NT2/D1 (cell line): ENCODE results near the gene HMGB3.

Source experiments
- DNase-seq: peaks from one replicate; pipeline ENCODE4 v3.0.0-alpha.2; 2011; ENCODE audit warnings: low read depth, low spot score
- H3K27me3 ChIP-seq: 2 replicates; pipeline ENCODE4 v1.6.0; 2011; ENCODE audit warnings: mild to moderate bottlenecking; ENCODE audit not compliant: insufficient read length, insufficient read depth
- H3K36me3 ChIP-seq: 2 replicates; pipeline ENCODE4 v1.6.1; 2011; ENCODE audit warnings: mild to moderate bottlenecking, low read length, mixed read lengths; ENCODE audit not compliant: insufficient read depth, insufficient read length
- H3K4me1 ChIP-seq: 2 replicates; pipeline ENCODE4 v1.5.1; 2011; ENCODE audit not compliant: insufficient read depth, insufficient read length
- H3K4me3 ChIP-seq: 2 replicates; pipeline ENCODE4 v1.5.1; 2011; ENCODE audit warnings: low read depth; ENCODE audit not compliant: insufficient read length
- H3K9ac ChIP-seq: 2 replicates; pipeline ENCODE4 v1.6.0; 2011; ENCODE audit warnings: low read depth; ENCODE audit not compliant: insufficient read length
- H3K9me3 ChIP-seq: 2 replicates; pipeline ENCODE4 v1.5.1; 2011; ENCODE audit warnings: mild to moderate bottlenecking, low read length; ENCODE audit not compliant: insufficient read depth
- SUZ12 ChIP-seq: IDR thresholded peaks from 2 replicates; pipeline ENCODE4 v1.6.1; 2011; ENCODE audit not compliant: insufficient read length, insufficient read depth; ENCODE audit errors: extremely low read depth
- YY1 ChIP-seq: IDR thresholded peaks from 2 replicates; pipeline ENCODE4 v1.6.1; 2011; ENCODE audit not compliant: insufficient read length, insufficient read depth
- ZNF274 ChIP-seq: IDR thresholded peaks from 2 replicates; pipeline ENCODE4 v1.6.1; 2011; ENCODE audit warnings: mild to moderate bottlenecking, low read depth, low read length

HMGB3 gene

DNA sequence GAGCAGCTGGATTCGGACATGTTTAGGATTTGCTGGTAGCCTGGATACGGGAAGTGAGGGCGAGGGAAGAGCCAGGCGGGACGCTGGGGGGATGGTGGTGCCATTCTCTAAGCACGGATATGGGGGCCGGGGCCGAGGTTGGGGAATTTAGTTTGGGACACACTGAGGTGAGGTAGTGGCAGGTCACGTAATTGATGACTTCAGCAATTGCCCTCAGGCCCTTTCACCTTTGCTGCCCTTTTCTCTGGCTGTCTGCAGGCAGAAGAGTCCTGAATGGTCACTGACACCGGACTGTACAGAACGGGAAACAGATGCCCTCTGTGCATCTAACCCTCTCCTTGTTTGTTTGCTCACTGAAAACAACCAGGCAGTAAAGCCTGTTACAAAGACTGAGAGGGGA is 16.9 kb upstream of the HMGB3 start:
- H3K9me3 ChIP-seq: no peaks in the 10 kb centered on the region
- no peak for DNase-seq
- no peak overlapping the region for H3K4me3 ChIP-seq
- TF ChIP-seq ZNF274: no peak
- TF ChIP-seq YY1: no peak
- TF ChIP-seq SUZ12: no peak
- no peaks in the 10 kb centered on the region for H3K27me3 ChIP-seq
- H3K9ac ChIP-seq: no peak overlapping the region
- no peaks in the 10 kb centered on the region for H3K36me3 ChIP-seq
- H3K4me1 ChIP-seq: no peaks in the 10 kb centered on the region

DNA sequence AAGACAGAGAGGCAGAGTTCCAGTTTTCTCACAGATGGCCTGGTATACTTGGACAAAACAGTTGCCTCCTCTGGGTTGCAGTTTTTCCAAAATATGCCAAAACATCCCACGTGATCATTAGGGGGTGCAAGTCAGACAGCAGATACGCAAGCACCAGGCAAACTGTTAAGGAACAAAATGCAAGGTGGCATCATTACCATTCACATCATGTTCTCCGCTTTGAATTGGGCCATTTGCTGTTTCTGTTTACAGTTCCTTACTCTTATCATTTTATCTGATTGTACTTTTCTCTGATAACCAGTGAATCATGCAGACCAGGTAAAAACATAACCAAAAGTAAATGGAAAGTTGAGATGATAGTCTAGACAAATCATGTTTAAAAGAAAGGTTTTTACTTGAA is 16.4 kb upstream of the HMGB3 start:
- no peaks in the 10 kb centered on the region for H3K9me3 ChIP-seq
- no peak overlapping the region for H3K9ac ChIP-seq
- H3K4me3 ChIP-seq: no peak overlapping the region
- H3K4me1 ChIP-seq: no peaks in the 10 kb centered on the region
- DNase-seq: no peak
- TF ChIP-seq YY1 (no peak), SUZ12 (no peak), ZNF274 (no peak)
- no peaks in the 10 kb centered on the region for H3K36me3 ChIP-seq
- H3K27me3 ChIP-seq: no peaks in the 10 kb centered on the region

DNA sequence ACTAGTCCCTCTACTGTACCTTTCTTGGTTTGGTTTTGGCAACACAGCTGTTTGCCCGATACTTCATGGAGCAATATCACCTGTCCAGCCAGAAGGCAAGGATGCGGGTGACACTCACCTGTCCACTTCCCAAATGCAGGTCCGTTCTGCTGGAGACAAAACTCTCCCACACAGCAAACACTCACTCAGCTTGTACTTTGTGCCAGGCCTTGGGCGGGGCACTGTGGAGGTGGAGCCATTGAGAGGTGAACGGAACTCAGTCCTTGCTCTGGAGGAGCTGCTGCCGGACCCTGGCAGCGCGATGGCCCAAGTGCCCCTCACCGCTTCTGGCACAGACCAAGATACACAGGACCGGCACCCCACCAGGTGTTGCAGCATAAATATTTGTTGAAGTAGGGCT is 15.3 kb upstream of the HMGB3 start:
- Histone ChIP-seq H3K4me1 (no peaks in the 10 kb centered on the region), H3K4me3 (no peak overlapping the region), H3K9me3 (no peaks in the 10 kb centered on the region), H3K9ac (no peak overlapping the region), H3K27me3 (no peaks in the 10 kb centered on the region), H3K36me3 (no peaks in the 10 kb centered on the region)
- DNase-seq: no peak
- no peak for TF ChIP-seq ZNF274
- TF ChIP-seq YY1: no peak
- TF ChIP-seq SUZ12: no peak

DNA sequence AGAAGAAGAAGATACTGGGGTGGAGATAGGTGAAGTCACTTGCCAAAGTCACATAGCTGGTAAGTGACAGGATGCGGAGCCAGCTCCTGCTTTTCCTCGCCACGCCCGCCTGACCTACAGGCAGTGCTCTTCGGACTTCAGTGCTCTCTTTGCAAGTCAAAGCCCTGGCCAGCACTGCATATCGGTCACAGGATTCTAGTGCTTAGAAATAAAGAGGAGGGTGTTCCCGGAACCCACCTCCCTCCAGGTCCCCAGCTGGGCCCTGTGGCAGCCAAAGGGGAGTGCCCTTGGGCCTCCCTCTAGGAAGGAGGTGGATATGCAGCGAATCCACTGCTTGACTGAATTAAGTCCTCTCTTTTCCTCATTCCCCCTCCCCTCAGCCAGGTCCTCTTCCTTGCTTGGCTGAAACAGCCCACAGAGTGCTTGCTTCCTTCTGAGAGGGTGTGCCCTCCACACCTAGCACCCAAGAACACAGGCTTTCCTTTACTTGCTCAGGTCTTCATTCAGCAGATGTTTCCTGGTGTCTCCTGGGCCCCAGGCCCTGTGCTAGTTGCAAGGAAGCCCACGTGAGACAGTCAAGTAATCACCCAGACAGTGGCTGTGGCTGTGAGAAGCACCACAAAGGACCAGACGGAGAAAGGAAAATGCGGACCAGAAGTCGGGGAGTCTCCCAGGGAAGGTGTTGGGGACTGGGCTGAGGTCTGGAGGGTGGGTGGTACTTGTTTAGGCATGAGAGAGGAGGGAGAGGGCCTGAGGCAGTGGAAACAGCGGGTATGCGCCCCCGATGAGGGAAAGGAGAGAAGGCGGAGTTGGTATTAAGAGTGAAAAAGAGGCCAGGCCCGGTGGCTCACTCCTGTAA is 14.0 kb upstream of the HMGB3 start:
- Histone ChIP-seq H3K9me3 (no peaks in the 10 kb centered on the region), H3K27me3 (no peaks in the 10 kb centered on the region), H3K4me3 (no peak overlapping the region), H3K4me1 (no peaks in the 10 kb centered on the region), H3K36me3 (no peaks in the 10 kb centered on the region), H3K9ac (no peak overlapping the region)
- no peak for TF ChIP-seq SUZ12
- TF ChIP-seq ZNF274: no peak
- no peak for TF ChIP-seq YY1
- peak; percentile 40 for DNase-seq

DNA sequence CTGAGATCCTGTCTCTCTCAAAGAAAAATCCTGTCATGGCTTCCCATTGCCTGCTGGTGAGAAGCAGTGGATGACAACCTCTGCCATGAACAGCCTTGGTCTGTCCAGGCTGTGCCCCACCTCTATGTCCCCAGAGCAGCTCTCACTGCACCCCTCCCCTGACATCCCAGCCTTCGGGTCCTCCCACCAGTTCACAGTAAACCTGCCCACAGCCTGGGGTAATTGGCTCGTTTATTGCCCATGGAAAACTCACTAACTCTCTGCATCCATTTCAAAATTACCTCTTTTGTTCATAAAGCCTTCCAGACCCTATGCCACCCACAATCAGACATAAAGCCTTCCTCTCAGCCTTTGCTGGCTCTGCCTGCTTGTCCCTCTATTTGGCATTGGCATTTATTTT is 10.7 kb upstream of the HMGB3 start:
- DNase-seq: no peak
- TF ChIP-seq YY1 (no peak), ZNF274 (no peak), SUZ12 (no peak)
- no peaks in the 10 kb centered on the region for H3K27me3 ChIP-seq
- H3K4me3 ChIP-seq: no peak overlapping the region
- no peak overlapping the region for H3K9ac ChIP-seq
- H3K4me1 ChIP-seq: no peaks in the 10 kb centered on the region
- H3K36me3 ChIP-seq: no peaks in the 10 kb centered on the region
- no peaks in the 10 kb centered on the region for H3K9me3 ChIP-seq

DNA sequence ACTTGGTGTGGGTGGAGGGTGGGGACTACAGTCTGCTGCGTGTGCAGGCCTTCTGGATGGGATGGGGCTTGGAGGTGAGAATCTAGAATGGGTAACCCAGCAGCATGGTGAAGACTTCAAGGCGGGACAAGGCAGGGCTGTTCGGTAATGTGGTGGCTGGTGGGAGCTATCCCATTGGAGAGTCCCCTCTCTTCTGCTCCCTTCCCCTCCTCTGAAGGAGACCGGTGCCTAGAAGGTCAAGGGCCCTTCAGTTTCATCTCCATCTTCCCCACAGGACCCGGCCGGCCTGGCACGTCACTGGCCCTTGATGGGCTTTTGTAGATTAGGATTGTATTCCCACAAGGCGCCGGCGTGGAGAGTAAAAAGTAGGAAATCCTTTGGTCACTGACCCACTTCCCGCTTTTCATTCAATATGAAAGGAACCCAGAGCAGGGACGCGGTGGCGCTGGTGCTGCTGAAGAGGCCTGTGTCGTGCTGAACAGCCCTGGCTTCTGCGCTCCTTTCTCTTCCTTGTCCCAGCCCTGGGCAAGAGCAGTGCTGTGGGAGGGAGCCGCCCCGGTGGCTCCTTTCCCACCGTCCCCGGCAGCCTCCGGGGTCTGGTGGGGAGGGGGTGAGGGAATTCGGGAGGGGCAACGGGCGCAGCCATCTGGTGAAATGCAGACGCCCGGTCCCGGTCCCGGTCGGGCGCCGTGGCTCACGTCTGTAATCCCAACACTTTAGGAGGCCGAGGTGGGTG is 7.3 kb upstream of the HMGB3 start:
- Histone ChIP-seq H3K9ac (no peak overlapping the region), H3K27me3 (no peaks in the 10 kb centered on the region), H3K36me3 (no peaks in the 10 kb centered on the region), H3K9me3 (no peaks in the 10 kb centered on the region), H3K4me3 (no peak overlapping the region), H3K4me1 (no peaks in the 10 kb centered on the region)
- DNase-seq: no peak
- TF ChIP-seq SUZ12 (no peak), YY1 (no peak), ZNF274 (no peak)

DNA sequence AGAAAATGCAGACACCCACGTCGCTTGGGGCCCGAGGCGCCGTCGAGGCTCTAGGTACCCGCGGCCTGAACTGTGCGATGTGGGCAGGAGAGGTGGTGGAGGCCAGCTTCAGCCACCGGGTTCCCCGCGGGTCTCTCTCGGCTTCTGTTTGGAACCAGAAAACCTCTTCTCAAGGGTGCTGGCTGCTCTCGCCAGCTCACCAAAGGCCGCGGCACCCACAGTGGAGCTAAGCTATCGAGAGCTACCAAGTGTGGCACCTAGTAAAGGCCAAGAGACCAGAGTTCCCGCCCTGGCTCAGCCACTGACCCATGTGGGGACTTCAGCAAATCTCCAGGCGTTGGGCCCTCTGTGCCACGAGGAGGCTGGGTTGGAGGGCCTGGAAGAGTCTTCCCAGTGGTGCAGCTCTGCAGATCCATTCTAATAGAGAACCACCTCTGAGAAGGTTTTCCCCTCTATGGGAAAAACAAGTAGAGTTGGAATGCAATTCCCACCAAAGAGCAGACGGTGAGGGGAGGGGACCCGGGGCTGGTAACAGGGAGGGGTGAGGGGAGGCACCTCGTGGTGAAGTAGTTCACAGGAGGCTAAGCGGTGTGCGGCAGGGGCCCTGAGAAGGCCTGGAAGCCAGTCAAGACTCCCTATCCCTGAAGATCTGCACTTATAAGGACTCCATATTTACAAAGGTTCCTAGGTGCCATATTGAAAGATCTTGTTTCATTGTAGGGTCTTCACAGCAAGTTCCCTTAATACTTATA is 5.5 kb upstream of the HMGB3 start:
- H3K4me1 ChIP-seq: no peaks in the 10 kb centered on the region
- no peak overlapping the region for H3K4me3 ChIP-seq
- no peaks in the 10 kb centered on the region for H3K36me3 ChIP-seq
- H3K9me3 ChIP-seq: no peaks in the 10 kb centered on the region
- peaks cover 10% of the 10 kb centered on the region for H3K27me3 ChIP-seq
- no peak overlapping the region for H3K9ac ChIP-seq
- no peak for DNase-seq
- TF ChIP-seq SUZ12: no peak
- no peak for TF ChIP-seq ZNF274
- TF ChIP-seq YY1: no peak
